HepG2 (cell line): ENCODE results near the gene DENND5A. TPM values are rescaled to one million over a fixed set of nuclear protein-coding genes. Genes with fewer than 3 reads are reported as not detected.

Experiments used
- CEBPB ChIP-seq: IDR thresholded peaks from 2 replicates; pipeline ENCODE4 v1.6.1; 2011; ENCODE audit warnings: low read depth, low read length, improper control_type of control experiment, borderline replicate concordance
- CREB1 ChIP-seq, 2 experiments: fragments of 450-650 bp in 1 of 2; IDR thresholded peaks; 2 replicates each; pipeline ENCODE4 v1.6.1; 2016 to 2017; ENCODE audit warnings: control low read depth in 1 of 2, mild to moderate bottlenecking in 1 of 2, missing compliant biosample characterization in 1 of 2, missing genetic modification characterization in 1 of 2
- EED ChIP-seq: sonication (generic); formaldehyde crosslinking; IDR thresholded peaks from 2 replicates; pipeline ENCODE4 v1.5.0; 2020; ENCODE audit warnings: mild to moderate bottlenecking, missing genetic modification reagents
- FOXJ3 ChIP-seq: sonication (generic); formaldehyde crosslinking; IDR thresholded peaks from 2 replicates; pipeline ENCODE4 v1.4.0; 2020; ENCODE audit warnings: missing genetic modification reagents, mild to moderate bottlenecking, borderline replicate concordance
- HNRNPK ChIP-seq: fragments of 200-400 bp; formaldehyde crosslinking; IDR thresholded peaks from 2 replicates; pipeline ENCODE4 v1.6.1; 2018; ENCODE audit warnings: low read length, low read depth, moderate library complexity, mild to moderate bottlenecking; ENCODE audit not compliant: poor library complexity, severe bottlenecking
- HNRNPLL ChIP-seq: fragments of 200-400 bp; formaldehyde crosslinking; IDR thresholded peaks from 2 replicates; pipeline ENCODE4 v1.6.1; 2017; ENCODE audit warnings: mild to moderate bottlenecking, low read depth, low read length; ENCODE audit not compliant: poor library complexity, severe bottlenecking
- NAIF1 ChIP-seq: sonication (generic); formaldehyde crosslinking; IDR thresholded peaks from 2 replicates; pipeline ENCODE4 v1.5.0; 2020; ENCODE audit warnings: mild to moderate bottlenecking, missing genetic modification reagents, borderline replicate concordance
- NFATC3 ChIP-seq: sonication (generic); formaldehyde crosslinking; IDR thresholded peaks from 2 replicates; pipeline ENCODE4 v1.5.1; 2020; ENCODE audit warnings: mild to moderate bottlenecking, missing genetic modification reagents
- NFE2 ChIP-seq: sonication (generic); formaldehyde crosslinking; IDR thresholded peaks from 2 replicates; pipeline ENCODE4 v1.4.0; 2020; ENCODE audit warnings: missing genetic modification reagents
- NR2F6 ChIP-seq, 2 experiments: IDR thresholded peaks; 2 replicates each; pipeline ENCODE4 v1.6.1; 2016; ENCODE audit warnings: antibody characterized with exemption in 1 of 2, mild to moderate bottlenecking in 1 of 2
- ONECUT2 ChIP-seq: sonication (generic); formaldehyde crosslinking; IDR thresholded peaks from 2 replicates; pipeline ENCODE4 v1.4.0; 2020; ENCODE audit warnings: missing genetic modification reagents
- PHF21A ChIP-seq: sonication (generic); formaldehyde crosslinking; IDR thresholded peaks from 2 replicates; pipeline ENCODE4 v1.5.0; 2020; ENCODE audit warnings: mild to moderate bottlenecking, missing genetic modification reagents
- SNAPC4 ChIP-seq: sonication (generic); formaldehyde crosslinking; IDR thresholded peaks from 2 replicates; pipeline ENCODE4 v1.4.0; 2020; ENCODE audit warnings: mild to moderate bottlenecking, missing genetic modification reagents
- SRSF4 ChIP-seq: fragments of 200-400 bp; formaldehyde crosslinking; IDR thresholded peaks from one replicate; pipeline ENCODE4 v1.6.1; 2018; ENCODE audit warnings: mild to moderate bottlenecking, low read depth, low read length, moderate library complexity; ENCODE audit not compliant: poor library complexity, severe bottlenecking
- TCF7 ChIP-seq: sonication (generic); IDR thresholded peaks from 2 replicates; pipeline ENCODE4 v1.6.1; 2016; ENCODE audit warnings: antibody characterized with exemption, low read depth
- YY1 ChIP-seq: IDR thresholded peaks from 2 replicates; pipeline ENCODE4 v1.6.1; 2011; ENCODE audit warnings: low read length, low read depth, moderate library complexity, mild to moderate bottlenecking; ENCODE audit not compliant: insufficient read depth, insufficient replicate concordance
- ZBTB26 ChIP-seq: IDR thresholded peaks from 2 replicates; pipeline ENCODE4 v1.6.1; 2016; ENCODE audit warnings: missing compliant biosample characterization, missing genetic modification reagents, borderline replicate concordance
- ZMAT3 ChIP-seq: sonication (generic); formaldehyde crosslinking; conservative IDR thresholded peaks from 2 replicates; pipeline ENCODE4 v1.7.0; 2021; ENCODE audit warnings: missing genetic modification reagents
- ZMYM4 ChIP-seq: sonication (generic); formaldehyde crosslinking; IDR thresholded peaks from 2 replicates; pipeline ENCODE4 v1.8.1; 2023; ENCODE audit warnings: mild to moderate bottlenecking, missing genetic modification reagents
- ZNF605 ChIP-seq: sonication (generic); formaldehyde crosslinking; IDR thresholded peaks from 2 replicates; pipeline ENCODE4 v1.8.0; 2022; ENCODE audit warnings: mild to moderate bottlenecking, missing genetic modification reagents
- ZNF879 ChIP-seq: sonication (generic); formaldehyde crosslinking; IDR thresholded peaks from 2 replicates; pipeline ENCODE4 v1.8.1; 2023; ENCODE audit warnings: missing genetic modification reagents
- polyA plus RNA-seq, 8 experiments: library from polyadenylated mRNA; depleted of rRNA in 3 of 8; stranded (reverse) in 7 of 8; unstranded in 1 of 8; fragments of >200 nt; fragmentation: Illumina TruSeq in 4 of 8; extraction: Trizol in 4 of 8; gene quantifications; 2 replicates each; pipeline versions ENCODE4 v1.2.1 to v1.2.3, GENCODE V29; 2011 to 2016; ENCODE audit warnings: low read depth in 4 of 8, missing spikeins in 1 of 8, mixed read lengths in 1 of 8; ENCODE audit not compliant: insufficient read depth in 1 of 8
- total RNA-seq, 5 experiments: library from RNA; depleted of rRNA; stranded (reverse); fragments of >200 nt; fragmentation: Illumina TruSeq; extraction: Trizol; gene quantifications; 2 replicates each; pipeline ENCODE4 v1.2.3, GENCODE V29; 2016; ENCODE audit warnings: low read depth in 1 of 5
- TF ChIP-seq, protein P1 (sequence below): sonication (generic); formaldehyde crosslinking; IDR thresholded peaks from 2 replicates; pipeline ENCODE4 v1.8.0; 2022; ENCODE audit warnings: mild to moderate bottlenecking, missing genetic modification reagents, moderate library complexity

The DENND5A gene
- total and polyA plus RNA-seq, 2 of the 13 experiments (the other 11 are each of a cell fraction or from before 2014, with no cell fraction given) = 63.3 to 145 TPM

DNA sequence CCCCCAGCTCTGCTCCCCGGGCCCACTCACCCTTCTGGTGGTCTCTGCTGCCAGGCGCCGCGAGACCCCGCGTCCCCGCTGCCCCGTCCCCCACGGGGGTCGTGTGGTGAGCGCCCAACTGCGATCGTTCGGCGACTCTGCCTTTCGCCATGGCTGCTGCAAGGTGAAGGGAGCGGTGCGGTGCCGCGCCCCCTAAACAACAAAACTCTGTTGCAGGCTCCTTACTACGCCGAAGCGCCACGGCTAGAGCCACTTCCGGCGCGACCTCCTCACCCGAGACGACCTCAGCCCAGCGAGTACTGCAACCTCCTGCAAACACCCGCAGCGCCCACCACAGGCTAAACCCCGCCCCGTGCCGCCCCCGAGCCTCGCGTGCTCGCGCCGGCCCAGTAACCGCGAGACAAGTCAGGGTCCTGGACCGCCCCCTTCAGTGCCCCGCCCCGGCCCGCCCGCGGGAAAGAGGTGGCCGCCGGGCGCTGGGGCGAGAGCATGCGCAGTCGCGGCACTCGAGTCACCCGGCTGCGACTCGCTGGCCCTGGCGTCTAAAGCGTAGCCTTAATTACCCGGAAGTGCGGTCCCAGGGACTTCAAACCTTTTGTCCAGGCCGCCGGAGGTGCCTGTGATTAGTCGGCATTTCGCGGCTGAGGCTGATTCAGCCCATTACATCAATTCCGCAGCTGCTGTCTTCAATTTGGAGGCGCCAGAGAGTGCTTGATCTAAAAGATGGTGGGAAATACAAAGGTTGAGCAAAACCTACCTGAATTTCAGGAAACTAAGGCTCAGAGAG is 49.3 kb upstream of the DENND5A start, which contains the start of gene TMEM41B (continued):
- TF ChIP-seq, protein P1, sequence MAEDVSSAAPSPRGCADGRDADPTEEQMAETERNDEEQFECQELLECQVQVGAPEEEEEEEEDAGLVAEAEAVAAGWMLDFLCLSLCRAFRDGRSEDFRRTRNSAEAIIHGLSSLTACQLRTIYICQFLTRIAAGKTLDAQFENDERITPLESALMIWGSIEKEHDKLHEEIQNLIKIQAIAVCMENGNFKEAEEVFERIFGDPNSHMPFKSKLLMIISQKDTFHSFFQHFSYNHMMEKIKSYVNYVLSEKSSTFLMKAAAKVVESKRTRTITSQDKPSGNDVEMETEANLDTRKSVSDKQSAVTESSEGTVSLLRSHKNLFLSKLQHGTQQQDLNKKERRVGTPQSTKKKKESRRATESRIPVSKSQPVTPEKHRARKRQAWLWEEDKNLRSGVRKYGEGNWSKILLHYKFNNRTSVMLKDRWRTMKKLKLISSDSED (CRISPR knock-in tag) = no peak
- TF ChIP-seq CREB1 (IDR thresholded peaks at IDR 0.05) = peak; percentile 82
- peak; percentile 85 for TF ChIP-seq CREB1 (CRISPR knock-in tag; IDR thresholded peaks at IDR 0.05)
- no peak for TF ChIP-seq ZNF879 (CRISPR knock-in tag)
- TF ChIP-seq NR2F6 (IDR thresholded peaks at IDR 0.05) = peak; percentile 63
- peak; percentile 80; the same call in 1 of the 2 replicates for TF ChIP-seq NR2F6 (CRISPR knock-in tag; IDR thresholded peaks at IDR 0.05)
- no peak for TF ChIP-seq SRSF4
- TF ChIP-seq SNAPC4 (CRISPR knock-in tag) = peak; percentile 73; the same call in 1 of the 2 replicates
- peak; percentile 30 for TF ChIP-seq HNRNPK
- peak; percentile 45; the same call in 1 of the 2 replicates for TF ChIP-seq FOXJ3 (CRISPR knock-in tag)
- TF ChIP-seq CEBPB = peak; percentile 49; the same call in 1 of the 2 replicates
- peak; percentile 92 for TF ChIP-seq ZMYM4 (CRISPR knock-in tag)
- TF ChIP-seq ONECUT2 (CRISPR knock-in tag) = 0 out of 2 replicates have a peak, but pooled peaks have one; percentile 12
- TF ChIP-seq ZBTB26 = no peak
- peak; percentile 75; the same call in 1 of the 2 replicates for TF ChIP-seq NAIF1 (CRISPR knock-in tag)
- peak; percentile 58 for TF ChIP-seq TCF7
- TF ChIP-seq ZMAT3 (CRISPR knock-in tag) = peak; percentile 40; the same call in 1 of the 2 replicates
- TF ChIP-seq HNRNPLL = peak; percentile 80
- TF ChIP-seq ZNF605 (CRISPR knock-in tag) = no peak
- no peak for TF ChIP-seq NFE2 (CRISPR knock-in tag)
- peak; percentile 83 for TF ChIP-seq PHF21A (CRISPR knock-in tag)
- TF ChIP-seq EED (CRISPR knock-in tag) = 0 out of 2 replicates have a peak, but pooled peaks have one; percentile 64
- no peak; the same call in 1 of the 2 replicates for TF ChIP-seq NFATC3
- TF ChIP-seq YY1 = peak; percentile 51
